Measurements from ENCODE around the gene RAB6A. TPM values are rescaled to one million over a fixed set of nuclear protein-coding genes. Genes with fewer than 3 reads are reported as not detected.

The RAB6A gene
- total RNA-seq, 6 experiments from 2014 or later = 91.7 to 130 (median 109) TPM

GRCh38 chr11:73800276-73800806 lies 39.5 kb upstream of the RAB6A start:
- no peak for DNase-seq
- TF ChIP-seq CTCF (IDR thresholded peaks at IDR 0.05) = no peak
- Mint-ChIP-seq H3K27me3 (ENCODE audit: insufficient read depth) (no peaks in the 10 kb centered on the region), H3K27ac (no peak overlapping the region), H3K4me3 (no peak overlapping the region), H3K4me1 (ENCODE audit: low read depth) (no peaks in the 10 kb centered on the region), H3K36me3 (ENCODE audit: low read depth) (no peaks in the 10 kb centered on the region), H3K9me3 (no peaks in the 10 kb centered on the region)

- H3K36me3 Mint-ChIP-seq (ENCODE audit: low read depth) = no peaks in the 10 kb centered on the region
- no peaks in the 10 kb centered on the region for H3K27me3 Mint-ChIP-seq (ENCODE audit: insufficient read depth)
- H3K4me1 Mint-ChIP-seq (ENCODE audit: low read depth) = no peaks in the 10 kb centered on the region
- H3K9me3 Mint-ChIP-seq = no peaks in the 10 kb centered on the region
- TF ChIP-seq CTCF (IDR thresholded peaks at IDR 0.05) = no peak
- H3K4me3 Mint-ChIP-seq = no peak overlapping the region
- no peak overlapping the region for H3K27ac Mint-ChIP-seq
- no peak for DNase-seq
Observed at GRCh38 chr11:73797457-73797856, 36.6 kb upstream of the RAB6A start.

- Mint-ChIP-seq H3K4me1 (ENCODE audit: low read depth) (no peaks in the 10 kb centered on the region), H3K27me3 (ENCODE audit: insufficient read depth) (no peaks in the 10 kb centered on the region), H3K9me3 (no peaks in the 10 kb centered on the region), H3K4me3 (no peak overlapping the region), H3K27ac (no peak overlapping the region), H3K36me3 (ENCODE audit: low read depth) (no peaks in the 10 kb centered on the region)
- no peak for DNase-seq
- TF ChIP-seq CTCF (IDR thresholded peaks at IDR 0.05) = no peak
Observed at GRCh38 chr11:73795925-73796632, 35.2 kb upstream of the RAB6A start.

- H3K27ac Mint-ChIP-seq = no peak overlapping the region
Observed at GRCh38 chr11:73792584-73792983, 31.7 kb upstream of the RAB6A start.

GRCh38 chr11:73789279-73789670 lies 28.4 kb upstream of the RAB6A start:
- TF ChIP-seq CTCF (IDR thresholded peaks at IDR 0.05) = no peak
- no peaks in the 10 kb centered on the region for H3K36me3 Mint-ChIP-seq (ENCODE audit: low read depth)
- peak overlapping the region; percentile 99 for H3K4me3 Mint-ChIP-seq
- H3K9me3 Mint-ChIP-seq = no peaks in the 10 kb centered on the region
- peak overlapping the region; percentile 97 for H3K27ac Mint-ChIP-seq
- no peaks in the 10 kb centered on the region for H3K27me3 Mint-ChIP-seq (ENCODE audit: insufficient read depth)
- H3K4me1 Mint-ChIP-seq (ENCODE audit: low read depth) = peaks cover 17% of the 10 kb centered on the region
- DNase-seq = no peak

More at GRCh38 chr11:73792584-73792983, 31.7 kb upstream of the RAB6A start:
- DNase-seq = no peak
- H3K27me3 Mint-ChIP-seq (ENCODE audit: insufficient read depth) = no peaks in the 10 kb centered on the region
- no peak overlapping the region for H3K4me3 Mint-ChIP-seq
- no peaks in the 10 kb centered on the region for H3K9me3 Mint-ChIP-seq
- TF ChIP-seq CTCF (IDR thresholded peaks at IDR 0.05) = no peak
- peaks cover 13% of the 10 kb centered on the region for H3K4me1 Mint-ChIP-seq (ENCODE audit: low read depth)
- H3K36me3 Mint-ChIP-seq (ENCODE audit: low read depth) = no peaks in the 10 kb centered on the region

All from HFFc6 (cell line).